GM12865 (cell line): ENCODE results near the gene ERF.

Experiments used
- DNase-seq: peaks from one replicate; pipeline ENCODE4 v3.0.0; 2010; ENCODE audit warnings: low read depth
- H3K4me3 ChIP-seq: 2 replicates; pipeline ENCODE4 v1.5.1; 2011; ENCODE audit warnings: mild to moderate bottlenecking, low read depth, low read length, control low read depth
- CTCF ChIP-seq: IDR thresholded peaks from 2 replicates; pipeline ENCODE4 v1.5.1; 2011; ENCODE audit warnings: low read length, control low read depth, low read depth, inconsistent platforms; ENCODE audit not compliant: insufficient read depth; ENCODE audit errors: missing control alignments

ERF gene

GRCh38 chr19:42254850-42255765 is at the start of gene ERF:
Gene ERF (minus strand): TSS chr19:42255128. CDS start chr19:42254999, 129 bp downstream.
- DNase-seq = peak; percentile 96
- H3K4me3 ChIP-seq = peak within 1 kb of the TSS; percentile 100
- TF ChIP-seq CTCF = no peak

- TF ChIP-seq CTCF = no peak
- H3K4me3 ChIP-seq = no peak overlapping the region
- DNase-seq = no peak
Observed at GRCh38 chr19:42303876-42304275, 48.9 kb upstream of the ERF start.

- H3K4me3 ChIP-seq = peak overlapping the region; percentile 82
- no peak for DNase-seq
- TF ChIP-seq CTCF = no peak
Observed at GRCh38 chr19:42303101-42303464, 48.2 kb upstream of the ERF start.

- peak within 1 kb of the TSS; percentile 82 for H3K4me3 ChIP-seq
- DNase-seq = peak; percentile 1
- no peak for TF ChIP-seq CTCF
Observed at GRCh38 chr19:42301646-42302203, 46.8 kb upstream of the ERF start, which contains the start of gene PRR19. Gene PRR19 (plus strand): TSS chr19:42302132. CDS start chr19:42309585, 7,453 bp downstream.

GRCh38 chr19:42297039-42297438 is 42.1 kb upstream of the ERF start:
- H3K4me3 ChIP-seq = no peak overlapping the region

GRCh38 chr19:42295831-42296525 is 41.0 kb upstream of the ERF start:
- TF ChIP-seq CTCF = peak; percentile 98
- H3K4me3 ChIP-seq = no peak overlapping the region
- peak; percentile 84 for DNase-seq

More at GRCh38 chr19:42297039-42297438, 42.1 kb upstream of the ERF start:
- no peak for DNase-seq
- TF ChIP-seq CTCF = no peak
